ENCODE results near the gene MT1A. TPM values are rescaled to one million over a fixed set of nuclear protein-coding genes. Genes with fewer than 3 reads are reported as not detected.

Gene MT1A
- total RNA-seq, 1 experiment from 2014 or later: 2.8 TPM

DNA sequence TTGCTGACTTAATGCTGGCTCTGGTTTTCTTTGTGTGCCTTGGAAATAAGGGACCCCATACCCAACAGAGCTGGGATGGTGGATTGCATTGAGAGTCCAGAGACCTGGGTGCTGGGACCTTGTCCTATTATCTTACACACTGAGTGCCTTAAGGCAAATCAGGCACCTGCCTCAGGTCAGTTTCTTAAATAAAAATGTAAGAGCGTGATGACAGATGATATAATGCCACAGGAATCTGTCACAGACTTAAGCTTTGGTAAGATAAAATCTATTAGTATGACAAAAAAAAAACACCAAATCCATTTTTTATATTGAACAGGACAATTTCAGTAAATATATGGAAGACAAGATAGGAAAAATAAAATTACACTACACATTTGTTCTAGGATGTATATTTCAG is 1.6 kb downstream of the MT1A start (continued):
- TF ChIP-seq NFATC4 (CRISPR knock-in tag; IDR thresholded peaks at IDR 0.05): no peak
- TF ChIP-seq, protein P1, sequence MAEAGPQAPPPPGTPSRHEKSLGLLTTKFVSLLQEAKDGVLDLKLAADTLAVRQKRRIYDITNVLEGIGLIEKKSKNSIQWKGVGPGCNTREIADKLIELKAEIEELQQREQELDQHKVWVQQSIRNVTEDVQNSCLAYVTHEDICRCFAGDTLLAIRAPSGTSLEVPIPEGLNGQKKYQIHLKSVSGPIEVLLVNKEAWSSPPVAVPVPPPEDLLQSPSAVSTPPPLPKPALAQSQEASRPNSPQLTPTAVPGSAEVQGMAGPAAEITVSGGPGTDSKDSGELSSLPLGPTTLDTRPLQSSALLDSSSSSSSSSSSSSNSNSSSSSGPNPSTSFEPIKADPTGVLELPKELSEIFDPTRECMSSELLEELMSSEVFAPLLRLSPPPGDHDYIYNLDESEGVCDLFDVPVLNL (CRISPR knock-in tag; IDR thresholded peaks at IDR 0.05; ENCODE audit: borderline replicate concordance, low read depth): no peak
- TF ChIP-seq TCF7 (CRISPR knock-in tag; IDR thresholded peaks at IDR 0.05; ENCODE audit: low read depth): no peak
- TF ChIP-seq, protein P2, sequence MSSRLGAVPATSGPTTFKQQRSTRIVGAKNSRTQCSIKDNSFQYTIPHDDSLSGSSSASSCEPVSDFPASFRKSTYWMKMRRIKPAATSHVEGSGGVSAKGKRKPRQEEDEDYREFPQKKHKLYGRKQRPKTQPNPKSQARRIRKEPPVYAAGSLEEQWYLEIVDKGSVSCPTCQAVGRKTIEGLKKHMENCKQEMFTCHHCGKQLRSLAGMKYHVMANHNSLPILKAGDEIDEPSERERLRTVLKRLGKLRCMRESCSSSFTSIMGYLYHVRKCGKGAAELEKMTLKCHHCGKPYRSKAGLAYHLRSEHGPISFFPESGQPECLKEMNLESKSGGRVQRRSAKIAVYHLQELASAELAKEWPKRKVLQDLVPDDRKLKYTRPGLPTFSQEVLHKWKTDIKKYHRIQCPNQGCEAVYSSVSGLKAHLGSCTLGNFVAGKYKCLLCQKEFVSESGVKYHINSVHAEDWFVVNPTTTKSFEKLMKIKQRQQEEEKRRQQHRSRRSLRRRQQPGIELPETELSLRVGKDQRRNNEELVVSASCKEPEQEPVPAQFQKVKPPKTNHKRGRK (CRISPR knock-in tag; IDR thresholded peaks at IDR 0.05; ENCODE audit: borderline replicate concordance): no peak
- TF ChIP-seq, protein P3, sequence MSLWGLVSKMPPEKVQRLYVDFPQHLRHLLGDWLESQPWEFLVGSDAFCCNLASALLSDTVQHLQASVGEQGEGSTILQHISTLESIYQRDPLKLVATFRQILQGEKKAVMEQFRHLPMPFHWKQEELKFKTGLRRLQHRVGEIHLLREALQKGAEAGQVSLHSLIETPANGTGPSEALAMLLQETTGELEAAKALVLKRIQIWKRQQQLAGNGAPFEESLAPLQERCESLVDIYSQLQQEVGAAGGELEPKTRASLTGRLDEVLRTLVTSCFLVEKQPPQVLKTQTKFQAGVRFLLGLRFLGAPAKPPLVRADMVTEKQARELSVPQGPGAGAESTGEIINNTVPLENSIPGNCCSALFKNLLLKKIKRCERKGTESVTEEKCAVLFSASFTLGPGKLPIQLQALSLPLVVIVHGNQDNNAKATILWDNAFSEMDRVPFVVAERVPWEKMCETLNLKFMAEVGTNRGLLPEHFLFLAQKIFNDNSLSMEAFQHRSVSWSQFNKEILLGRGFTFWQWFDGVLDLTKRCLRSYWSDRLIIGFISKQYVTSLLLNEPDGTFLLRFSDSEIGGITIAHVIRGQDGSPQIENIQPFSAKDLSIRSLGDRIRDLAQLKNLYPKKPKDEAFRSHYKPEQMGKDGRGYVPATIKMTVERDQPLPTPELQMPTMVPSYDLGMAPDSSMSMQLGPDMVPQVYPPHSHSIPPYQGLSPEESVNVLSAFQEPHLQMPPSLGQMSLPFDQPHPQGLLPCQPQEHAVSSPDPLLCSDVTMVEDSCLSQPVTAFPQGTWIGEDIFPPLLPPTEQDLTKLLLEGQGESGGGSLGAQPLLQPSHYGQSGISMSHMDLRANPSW (CRISPR knock-in tag; conservative IDR thresholded peaks at IDR 0.05; ENCODE audit: low read depth): no peak

DNA sequence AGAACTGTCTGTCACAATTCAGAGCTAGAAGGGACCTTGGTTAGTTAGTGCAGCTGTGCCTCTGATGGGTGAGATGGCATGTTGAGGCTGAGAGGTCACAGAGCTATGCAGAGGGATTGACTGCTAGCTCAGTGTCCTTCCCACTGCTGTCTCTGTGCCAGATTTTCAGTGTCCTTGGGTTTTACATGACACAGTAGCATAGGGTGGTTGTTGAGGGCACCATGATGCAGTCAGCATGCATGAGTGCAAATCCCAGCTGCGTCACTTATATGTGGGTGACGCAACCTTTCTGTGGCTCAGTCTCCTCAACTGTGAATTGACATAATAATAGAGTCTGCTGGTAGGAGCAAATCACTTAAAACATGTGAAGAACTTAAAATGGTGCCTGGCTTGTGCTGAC is 2.7 kb downstream of the MT1A start:
- ChIA-PET CTCF (interaction anchor here (1.4 kb wide), 1 partner anchor 16 kb away, joined by 6 read pairs; the partner anchor contains the start of gene MT1E), POLR2A (interaction anchor here (1.1 kb wide), 1 partner anchor 36 kb away, joined by 3 read pairs; no protein-coding TSS in a partner anchor)
- TF ChIP-seq, protein P3 (CRISPR knock-in tag; conservative IDR thresholded peaks at IDR 0.05; ENCODE audit: low read depth): no peak
- TF ChIP-seq NFYB (CRISPR knock-in tag; conservative IDR thresholded peaks at IDR 0.05; ENCODE audit: low read depth): no peak
- TF ChIP-seq, protein P4, sequence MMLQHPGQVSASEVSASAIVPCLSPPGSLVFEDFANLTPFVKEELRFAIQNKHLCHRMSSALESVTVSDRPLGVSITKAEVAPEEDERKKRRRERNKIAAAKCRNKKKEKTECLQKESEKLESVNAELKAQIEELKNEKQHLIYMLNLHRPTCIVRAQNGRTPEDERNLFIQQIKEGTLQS (CRISPR knock-in tag; conservative IDR thresholded peaks at IDR 0.05): no peak
- TF ChIP-seq MXD4 (CRISPR knock-in tag; IDR thresholded peaks at IDR 0.05; ENCODE audit: borderline replicate concordance): no peak
- no peak for TF ChIP-seq TP53 (CRISPR knock-in tag; IDR thresholded peaks at IDR 0.05)
- no peak for TF ChIP-seq ZNF121 (CRISPR knock-in tag; IDR thresholded peaks at IDR 0.05)
- no peak for TF ChIP-seq CREM (CRISPR knock-in tag; IDR thresholded peaks at IDR 0.05)
- TF ChIP-seq, protein P5, sequence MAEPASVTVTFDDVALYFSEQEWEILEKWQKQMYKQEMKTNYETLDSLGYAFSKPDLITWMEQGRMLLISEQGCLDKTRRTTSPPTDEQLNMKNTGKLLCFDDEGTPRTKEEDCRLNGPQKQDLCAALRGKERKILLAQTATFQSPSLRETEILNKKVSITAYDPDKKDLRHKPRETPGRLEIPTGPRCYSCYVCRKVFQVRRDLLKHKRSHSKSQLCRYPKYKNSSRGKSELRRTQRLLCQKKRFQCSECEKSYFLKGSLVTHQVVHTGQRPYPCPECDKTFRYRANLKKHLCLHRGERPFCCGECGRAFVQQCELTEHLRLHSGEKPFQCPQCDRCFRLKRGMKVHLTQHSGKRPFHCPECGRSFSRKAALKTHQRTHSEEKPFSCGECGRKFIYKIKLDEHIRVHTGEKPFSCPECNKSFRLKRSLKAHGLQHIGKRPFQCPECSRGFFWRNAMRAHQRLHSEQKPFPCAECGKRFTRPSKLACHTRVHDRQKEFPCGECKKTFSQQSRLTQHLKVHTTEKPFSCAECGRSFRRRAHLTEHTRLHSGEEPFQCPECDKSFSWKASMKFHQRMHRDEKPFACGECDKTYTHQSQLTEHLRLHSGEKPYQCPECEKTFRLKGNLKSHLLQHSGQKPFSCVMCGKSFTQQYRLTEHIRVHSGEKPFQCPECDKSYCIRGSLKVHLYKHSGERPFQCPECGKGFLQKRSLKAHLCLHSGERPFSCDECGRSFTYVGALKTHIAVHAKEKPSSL (CRISPR knock-in tag; conservative IDR thresholded peaks at IDR 0.05): no peak
- TF ChIP-seq, protein P6, sequence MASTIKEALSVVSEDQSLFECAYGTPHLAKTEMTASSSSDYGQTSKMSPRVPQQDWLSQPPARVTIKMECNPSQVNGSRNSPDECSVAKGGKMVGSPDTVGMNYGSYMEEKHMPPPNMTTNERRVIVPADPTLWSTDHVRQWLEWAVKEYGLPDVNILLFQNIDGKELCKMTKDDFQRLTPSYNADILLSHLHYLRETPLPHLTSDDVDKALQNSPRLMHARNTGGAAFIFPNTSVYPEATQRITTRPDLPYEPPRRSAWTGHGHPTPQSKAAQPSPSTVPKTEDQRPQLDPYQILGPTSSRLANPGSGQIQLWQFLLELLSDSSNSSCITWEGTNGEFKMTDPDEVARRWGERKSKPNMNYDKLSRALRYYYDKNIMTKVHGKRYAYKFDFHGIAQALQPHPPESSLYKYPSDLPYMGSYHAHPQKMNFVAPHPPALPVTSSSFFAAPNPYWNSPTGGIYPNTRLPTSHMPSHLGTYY (CRISPR knock-in tag; IDR thresholded peaks at IDR 0.05): no peak
- TF ChIP-seq RORB (CRISPR knock-in tag; IDR thresholded peaks at IDR 0.05): no peak
- no peak for TF ChIP-seq ZNF396 (CRISPR knock-in tag; IDR thresholded peaks at IDR 0.05; ENCODE audit: borderline replicate concordance)
- no peak for TF ChIP-seq KAT7 (CRISPR knock-in tag; IDR thresholded peaks at IDR 0.05; ENCODE audit: borderline replicate concordance)
- TF ChIP-seq ZNF671 (CRISPR knock-in tag; IDR thresholded peaks at IDR 0.05): no peak
- TF ChIP-seq, protein P7, sequence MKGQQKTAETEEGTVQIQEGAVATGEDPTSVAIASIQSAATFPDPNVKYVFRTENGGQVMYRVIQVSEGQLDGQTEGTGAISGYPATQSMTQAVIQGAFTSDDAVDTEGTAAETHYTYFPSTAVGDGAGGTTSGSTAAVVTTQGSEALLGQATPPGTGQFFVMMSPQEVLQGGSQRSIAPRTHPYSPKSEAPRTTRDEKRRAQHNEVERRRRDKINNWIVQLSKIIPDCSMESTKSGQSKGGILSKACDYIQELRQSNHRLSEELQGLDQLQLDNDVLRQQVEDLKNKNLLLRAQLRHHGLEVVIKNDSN (CRISPR knock-in tag; IDR thresholded peaks at IDR 0.05): no peak
- TF ChIP-seq ZNF232 (CRISPR knock-in tag; IDR thresholded peaks at IDR 0.05): no peak
- TF ChIP-seq IRF2 (CRISPR knock-in tag; IDR thresholded peaks at IDR 0.05; ENCODE audit: borderline replicate concordance, low read depth): no peak

More for the DNA sequence above, 2.7 kb downstream of the MT1A start:
- no peak for ATAC-seq
- Mint-ChIP-seq H3K4me1 (peaks cover 27% of the 10 kb centered on the region), H3K4me3 (no peak overlapping the region), H3K9me3 (no peaks in the 10 kb centered on the region), H3K27me3 (ENCODE audit: low read depth) (peaks cover 100% of the 10 kb centered on the region), H3K36me3 (no peaks in the 10 kb centered on the region), H3K27ac (no peak overlapping the region)
- no peak for DNase-seq (ENCODE audit: low spot score)
